OCI-LY7 (cell line): ENCODE results near the gene FAM107A.

Experiments used
- CTCF ChIP-seq: fragments of 200-600 bp; sonication (generic); conservative IDR thresholded peaks from 2 replicates; pipeline ENCODE4 v1.5.1; 2014; ENCODE audit warnings: mild to moderate bottlenecking, antibody characterized with exemption, low read length, moderate library complexity, mixed read lengths
- EZH2phosphoT487 ChIP-seq: fragments of 200-600 bp; sonication (generic); IDR thresholded peaks from 2 replicates; pipeline ENCODE4 v1.6.1; 2018; ENCODE audit warnings: low read depth, borderline replicate concordance, mild to moderate bottlenecking, mixed run types, antibody characterized with exemption, low read length, moderate library complexity, mixed read lengths

GRCh38 chr3:58556761-58557221, 20.4 kb downstream of the FAM107A start:
- TF ChIP-seq CTCF, result no peak
- no peak for TF ChIP-seq EZH2phosphoT487
